SK-N-MC (cell line): ENCODE measurements around the gene SLC23A3.

Source experiments
- EZH2 ChIP-seq: fragments of 200-600 bp; sonication (generic); IDR thresholded peaks from one replicate; pipeline ENCODE4 v1.6.1; 2017; ENCODE audit warnings: antibody characterized with exemption
- POLR2AphosphoS5 ChIP-seq: IDR thresholded peaks from 2 replicates; pipeline ENCODE4 v1.6.1; 2012; ENCODE audit warnings: mild to moderate bottlenecking, low read depth, low read length, borderline replicate concordance

DNA sequence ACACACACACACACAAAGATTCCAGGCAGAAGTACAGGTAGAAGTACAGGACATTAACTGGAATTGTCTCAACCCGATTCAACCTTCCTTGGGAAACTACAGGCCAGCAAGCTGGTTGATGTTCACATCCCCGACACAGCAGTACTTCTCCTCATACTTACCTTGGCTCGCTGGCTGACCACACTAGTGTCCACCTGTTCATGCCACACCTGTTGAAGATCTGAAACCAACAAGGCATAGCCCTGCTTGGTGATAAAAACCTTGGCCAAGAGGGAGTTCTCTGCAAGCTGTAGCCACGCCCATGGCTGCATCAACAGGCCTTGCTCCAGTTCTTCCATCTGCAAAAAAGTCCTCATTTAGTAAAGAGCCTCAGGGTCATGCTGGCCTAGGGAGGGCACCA lies 11.8 kb downstream of the SLC23A3 start:
- TF ChIP-seq EZH2 (no peak), POLR2AphosphoS5 (no peak)
